Erythroblast (primary cell): ENCODE measurements around the gene SVBP.
A peak's percentile ranks its signal among the peaks of the same experiment; 100 is the strongest.

Experiments used
- DNase-seq, 2 experiments: peaks; one replicate each; lab custom pipeline; 2025; lab: John Stamatoyannopoulos, UW
- GATA1 ChIP-seq: IDR thresholded peaks from 2 replicates; pipeline ENCODE4 v1.6.1; 2011; ENCODE audit warnings: low read depth, mild to moderate bottlenecking, control low read depth, low read length, moderate library complexity
- POLR2A ChIP-seq: IDR thresholded peaks from 2 replicates; pipeline ENCODE4 v1.6.1; 2011; ENCODE audit warnings: mild to moderate bottlenecking, low read length

Gene SVBP

GRCh38 chr1:42773420-42773819, 43.8 kb downstream of the SVBP start:
- DNase-seq, result no peak
- TF ChIP-seq GATA1, result no peak
- no peak for TF ChIP-seq POLR2A

DNA sequence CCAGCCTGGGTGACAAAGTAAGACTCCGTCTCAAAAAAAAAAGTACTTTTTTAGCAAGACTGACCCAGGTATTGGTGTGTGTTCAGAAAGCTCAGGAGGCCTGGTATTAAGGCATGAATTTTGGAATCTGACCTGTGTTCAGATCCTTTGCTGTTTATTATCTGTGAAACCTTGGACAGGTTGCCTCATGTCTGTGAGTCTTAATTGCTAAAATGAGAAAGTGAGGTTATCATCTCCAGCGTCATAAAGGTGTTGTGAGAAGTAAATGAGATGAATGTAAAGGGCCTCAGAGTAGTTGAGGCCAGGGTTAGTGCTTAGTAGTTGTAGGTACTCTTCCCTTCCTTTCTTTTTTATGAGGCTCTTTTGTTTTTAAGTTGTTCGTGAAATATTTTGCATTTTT, 47.4 kb downstream of the SVBP start:
- TF ChIP-seq GATA1 (no peak), POLR2A (no peak)
- DNase-seq, result no peak

DNA sequence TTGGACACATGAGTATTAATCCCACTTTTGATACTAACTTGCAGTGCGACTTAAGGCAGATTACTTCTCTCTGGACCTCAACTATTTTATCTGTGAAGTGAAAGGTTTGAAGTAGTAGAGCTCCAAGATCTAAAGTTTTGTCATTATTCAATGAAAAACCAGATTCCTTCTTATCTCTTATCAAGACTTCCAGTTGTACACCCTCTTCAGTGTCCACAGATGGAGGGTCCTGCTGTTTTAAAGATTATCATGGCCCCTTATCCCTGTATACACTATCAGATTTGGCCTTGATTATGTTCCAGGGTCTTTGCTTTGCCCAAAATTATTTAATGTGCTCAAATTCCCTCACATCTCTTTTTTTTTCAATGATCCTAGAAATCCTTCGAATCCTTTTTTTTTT, 49.0 kb downstream of the SVBP start:
- DNase-seq, result peak; percentile 42 to 70
- TF ChIP-seq POLR2A (no peak), GATA1 (no peak)

GRCh38 chr1:42767510-42768000, 49.6 kb downstream of the SVBP start:
- peak in 1 of 2 experiments; percentile 73 for DNase-seq
- TF ChIP-seq POLR2A, result no peak
- no peak for TF ChIP-seq GATA1

DNA sequence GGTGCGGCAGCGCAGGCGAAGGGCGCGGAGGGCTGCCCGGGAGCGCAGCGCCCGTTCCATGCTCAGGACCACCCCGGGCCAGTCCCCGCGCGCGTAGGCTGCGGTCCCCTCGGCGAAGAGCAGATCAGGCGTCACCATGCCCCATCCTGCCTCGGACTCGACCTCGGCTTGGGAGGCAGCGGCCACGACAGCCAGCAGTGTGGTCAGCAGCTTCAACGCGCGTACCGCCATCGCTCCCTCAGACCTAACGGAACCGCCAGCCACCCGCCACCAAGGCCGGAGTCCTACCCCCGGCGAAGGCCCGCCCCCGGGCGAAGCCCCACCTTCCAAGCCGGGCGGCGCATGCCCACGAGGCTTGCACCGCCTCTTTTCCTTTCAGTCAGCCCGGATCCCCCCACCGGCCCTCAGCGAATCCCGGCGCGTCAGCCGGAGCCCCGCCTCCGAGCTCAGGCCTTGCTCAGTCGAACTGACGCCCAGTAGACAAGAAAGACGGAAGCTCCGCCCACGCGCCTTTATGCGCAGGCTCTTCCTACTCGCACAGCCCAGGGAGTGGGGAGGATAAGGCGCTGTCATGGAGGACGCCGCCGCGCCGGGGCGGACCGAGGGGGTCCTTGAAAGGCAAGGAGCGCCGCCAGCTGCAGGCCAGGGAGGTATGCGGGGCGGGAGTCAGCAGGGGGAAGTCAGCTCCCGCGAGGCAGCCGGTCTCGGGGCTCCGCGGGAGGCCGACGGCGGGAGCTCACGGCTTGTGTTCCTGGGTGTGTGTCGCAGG, 50.3 kb downstream of the SVBP start, which contains the start of the genes C1orf50 and P3H1:
C1orf50 (plus strand) TSS at position 509 of the 769 bp plus-strand sequence; CDS start at position 572, 63 bp downstream.
P3H1 (minus strand) TSS at position 288 of the 769 bp plus-strand sequence; CDS start at position 231, 57 bp downstream.
- TF ChIP-seq GATA1, result no peak
- TF ChIP-seq POLR2A, result peak; percentile 97
- peak; percentile 99 to 100 for DNase-seq

- peak; percentile 64 to 70 for DNase-seq
These were observed 51.1 kb downstream of the SVBP start for GRCh38 chr1:42765832-42766740.

GRCh38 chr1:42765269-42765668, 51.9 kb downstream of the SVBP start:
- TF ChIP-seq POLR2A, result no peak
- no peak for TF ChIP-seq GATA1
- DNase-seq, result no peak

More at GRCh38 chr1:42765832-42766740, 51.1 kb downstream of the SVBP start:
- TF ChIP-seq POLR2A (no peak), GATA1 (no peak)

GRCh38 chr1:42762269-42762668, 54.9 kb downstream of the SVBP start:
- no peak for DNase-seq

DNA sequence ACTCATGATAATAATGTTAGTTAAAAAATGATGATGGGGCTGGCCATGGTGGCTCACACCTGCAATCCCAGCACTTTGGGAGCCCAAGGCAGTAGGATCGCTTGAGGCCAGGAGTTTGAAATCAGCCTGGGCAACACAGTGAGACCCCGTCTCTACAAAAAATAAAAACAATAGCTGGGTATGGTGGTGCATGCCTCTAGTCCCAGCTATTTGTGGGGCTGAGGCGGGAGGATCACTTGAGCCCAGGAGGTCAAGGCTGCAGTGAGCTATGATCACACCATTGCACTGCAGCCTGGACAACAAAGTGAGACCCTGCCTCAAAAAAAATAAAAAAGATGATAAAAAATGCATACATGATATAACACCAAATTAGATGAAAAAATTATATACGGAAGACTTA, 55.6 kb downstream of the SVBP start:
- TF ChIP-seq GATA1, result no peak
- no peak for TF ChIP-seq POLR2A
- no peak for DNase-seq

More at GRCh38 chr1:42762269-42762668, 54.9 kb downstream of the SVBP start:
- TF ChIP-seq GATA1 (no peak), POLR2A (no peak)

DNA sequence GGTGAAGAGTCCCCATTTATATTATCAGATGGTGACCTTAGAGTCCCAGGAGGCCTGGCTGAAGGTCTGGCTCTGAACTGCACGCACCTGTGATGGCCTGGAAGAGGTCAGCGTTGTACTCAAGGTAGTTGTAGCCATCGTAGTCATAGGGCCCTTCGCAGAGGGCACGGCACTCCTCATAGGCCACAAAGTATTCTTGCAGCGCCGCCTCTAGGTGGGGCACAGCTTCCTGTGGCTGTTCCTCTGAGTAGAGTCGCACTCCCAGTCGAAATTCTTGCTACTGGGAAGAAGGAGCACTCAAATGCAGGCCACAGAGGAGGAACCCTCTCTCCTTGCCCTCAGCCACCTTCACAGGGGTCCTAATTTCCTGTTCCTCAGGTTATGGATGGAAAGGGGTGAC, 58.1 kb downstream of the SVBP start:
- no peak for DNase-seq
- TF ChIP-seq GATA1 (no peak), POLR2A (no peak)

- TF ChIP-seq GATA1 (no peak), POLR2A (no peak)
- DNase-seq, result no peak
These were observed 58.6 kb downstream of the SVBP start for GRCh38 chr1:42758641-42759040.

DNA sequence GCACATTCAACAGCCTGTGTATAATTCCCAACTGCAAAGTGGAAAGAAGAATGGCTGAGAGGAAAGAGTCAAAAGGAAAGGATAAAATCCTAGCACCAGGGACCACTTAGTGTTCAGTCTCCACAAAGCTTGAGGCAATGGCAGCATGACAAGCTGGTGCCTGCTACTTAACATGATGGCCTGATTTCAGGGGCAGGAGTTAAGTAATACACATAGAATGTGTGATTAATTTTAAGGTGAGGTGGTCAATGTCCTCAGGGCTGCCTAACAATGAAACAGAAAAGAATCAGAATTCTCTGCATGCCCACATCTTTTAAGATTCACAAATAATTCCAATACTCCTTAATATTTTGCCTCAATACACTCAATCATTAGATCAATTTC, 59.3 kb downstream of the SVBP start:
- no peak for DNase-seq
- TF ChIP-seq GATA1, result no peak
- no peak for TF ChIP-seq POLR2A
